Ishikawa (cell line): ENCODE data around the gene MUSTN1.

Experiments used
- CEBPB ChIP-seq: IDR thresholded peaks from 2 replicates; pipeline ENCODE4 v1.6.1; 2012
- CREB1 ChIP-seq: IDR thresholded peaks from 2 replicates; pipeline ENCODE4 v1.6.1; 2012; ENCODE audit warnings: low read depth
- EGR1 ChIP-seq: IDR thresholded peaks from 2 replicates; pipeline ENCODE4 v1.6.1; 2012
- EP300 ChIP-seq: IDR thresholded peaks from 2 replicates; pipeline ENCODE4 v1.6.1; 2012; ENCODE audit warnings: borderline replicate concordance
- FOXM1 ChIP-seq: IDR thresholded peaks from 2 replicates; pipeline ENCODE4 v1.6.1; 2012; ENCODE audit warnings: low read depth, borderline replicate concordance
- NFIC ChIP-seq: IDR thresholded peaks from 2 replicates; pipeline ENCODE4 v1.6.1; 2012
- RAD21 ChIP-seq: IDR thresholded peaks from 2 replicates; pipeline ENCODE4 v1.6.1; 2012; ENCODE audit warnings: low read depth
- TAF1 ChIP-seq: IDR thresholded peaks from 2 replicates; pipeline ENCODE4 v1.6.1; 2012; ENCODE audit warnings: low read depth, mild to moderate bottlenecking
- TCF12 ChIP-seq: IDR thresholded peaks from 2 replicates; pipeline ENCODE4 v1.6.1; 2012; ENCODE audit warnings: low read depth
- TEAD4 ChIP-seq: IDR thresholded peaks from 2 replicates; pipeline ENCODE4 v1.6.1; 2012
- YY1 ChIP-seq: IDR thresholded peaks from 2 replicates; pipeline ENCODE4 v1.6.1; 2012; ENCODE audit warnings: low read depth
- ZBTB7A ChIP-seq: IDR thresholded peaks from 2 replicates; pipeline ENCODE4 v1.6.1; 2012; ENCODE audit warnings: low read depth
- TF ChIP-seq, protein P1 (sequence below): IDR thresholded peaks from 2 replicates; pipeline ENCODE4 v1.6.1; 2012; ENCODE audit warnings: low read depth, mild to moderate bottlenecking
- TF ChIP-seq, protein P2 (sequence below): IDR thresholded peaks from 2 replicates; pipeline ENCODE4 v1.6.1; 2012
- TF ChIP-seq, protein P3 (sequence below): IDR thresholded peaks from 2 replicates; pipeline ENCODE4 v1.6.1; 2012

MUSTN1 gene

DNA sequence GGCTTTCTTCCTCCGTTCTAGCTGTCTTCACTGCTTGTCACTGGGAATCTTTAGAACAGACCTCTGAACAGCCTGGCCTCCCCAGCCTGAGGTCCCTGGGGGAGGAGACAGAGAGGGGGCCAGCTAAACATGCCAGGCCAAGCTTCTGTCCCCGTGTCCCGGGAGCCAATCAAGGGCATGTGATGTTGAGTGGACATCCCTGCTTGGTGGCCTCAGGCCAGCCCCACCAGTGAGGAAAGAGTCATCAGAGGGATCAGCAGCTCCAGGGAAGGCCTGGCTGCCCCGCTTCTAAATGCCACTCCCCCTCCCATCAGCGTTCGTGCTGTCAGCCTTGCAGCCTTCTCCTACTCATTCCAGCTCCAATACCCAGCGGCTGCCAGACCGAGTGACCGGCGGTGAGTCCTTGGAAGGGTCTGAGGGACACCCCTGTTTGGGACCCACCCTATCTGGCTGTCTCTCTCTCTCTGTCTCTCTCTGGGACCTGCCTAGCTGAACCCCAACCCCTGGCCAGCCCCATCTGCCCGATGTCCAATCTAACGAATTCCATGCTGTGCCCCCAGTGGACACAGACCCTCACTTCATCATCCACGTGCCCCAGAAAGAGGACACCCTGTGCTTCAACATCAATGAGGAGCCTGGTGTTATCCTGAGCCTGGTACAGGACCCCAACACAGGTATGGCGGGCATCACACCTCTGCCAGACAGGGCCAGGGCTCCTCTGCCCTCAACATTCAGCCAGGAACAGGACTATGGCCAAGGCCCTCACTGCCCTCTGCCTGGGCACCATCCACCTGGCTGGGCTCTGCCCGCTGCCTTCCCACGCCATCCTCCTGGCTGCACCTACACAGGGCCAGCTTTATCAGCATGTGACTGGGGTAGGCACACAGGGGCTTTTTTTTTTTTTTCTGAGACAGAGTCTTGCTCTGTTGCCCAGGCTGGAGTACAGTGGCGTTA is 46.9 kb downstream of the MUSTN1 start:
- TF ChIP-seq, protein P1, sequence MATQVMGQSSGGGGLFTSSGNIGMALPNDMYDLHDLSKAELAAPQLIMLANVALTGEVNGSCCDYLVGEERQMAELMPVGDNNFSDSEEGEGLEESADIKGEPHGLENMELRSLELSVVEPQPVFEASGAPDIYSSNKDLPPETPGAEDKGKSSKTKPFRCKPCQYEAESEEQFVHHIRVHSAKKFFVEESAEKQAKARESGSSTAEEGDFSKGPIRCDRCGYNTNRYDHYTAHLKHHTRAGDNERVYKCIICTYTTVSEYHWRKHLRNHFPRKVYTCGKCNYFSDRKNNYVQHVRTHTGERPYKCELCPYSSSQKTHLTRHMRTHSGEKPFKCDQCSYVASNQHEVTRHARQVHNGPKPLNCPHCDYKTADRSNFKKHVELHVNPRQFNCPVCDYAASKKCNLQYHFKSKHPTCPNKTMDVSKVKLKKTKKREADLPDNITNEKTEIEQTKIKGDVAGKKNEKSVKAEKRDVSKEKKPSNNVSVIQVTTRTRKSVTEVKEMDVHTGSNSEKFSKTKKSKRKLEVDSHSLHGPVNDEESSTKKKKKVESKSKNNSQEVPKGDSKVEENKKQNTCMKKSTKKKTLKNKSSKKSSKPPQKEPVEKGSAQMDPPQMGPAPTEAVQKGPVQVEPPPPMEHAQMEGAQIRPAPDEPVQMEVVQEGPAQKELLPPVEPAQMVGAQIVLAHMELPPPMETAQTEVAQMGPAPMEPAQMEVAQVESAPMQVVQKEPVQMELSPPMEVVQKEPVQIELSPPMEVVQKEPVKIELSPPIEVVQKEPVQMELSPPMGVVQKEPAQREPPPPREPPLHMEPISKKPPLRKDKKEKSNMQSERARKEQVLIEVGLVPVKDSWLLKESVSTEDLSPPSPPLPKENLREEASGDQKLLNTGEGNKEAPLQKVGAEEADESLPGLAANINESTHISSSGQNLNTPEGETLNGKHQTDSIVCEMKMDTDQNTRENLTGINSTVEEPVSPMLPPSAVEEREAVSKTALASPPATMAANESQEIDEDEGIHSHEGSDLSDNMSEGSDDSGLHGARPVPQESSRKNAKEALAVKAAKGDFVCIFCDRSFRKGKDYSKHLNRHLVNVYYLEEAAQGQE: no peak
- TF ChIP-seq RAD21 (no peak), TCF12 (no peak)

DNA sequence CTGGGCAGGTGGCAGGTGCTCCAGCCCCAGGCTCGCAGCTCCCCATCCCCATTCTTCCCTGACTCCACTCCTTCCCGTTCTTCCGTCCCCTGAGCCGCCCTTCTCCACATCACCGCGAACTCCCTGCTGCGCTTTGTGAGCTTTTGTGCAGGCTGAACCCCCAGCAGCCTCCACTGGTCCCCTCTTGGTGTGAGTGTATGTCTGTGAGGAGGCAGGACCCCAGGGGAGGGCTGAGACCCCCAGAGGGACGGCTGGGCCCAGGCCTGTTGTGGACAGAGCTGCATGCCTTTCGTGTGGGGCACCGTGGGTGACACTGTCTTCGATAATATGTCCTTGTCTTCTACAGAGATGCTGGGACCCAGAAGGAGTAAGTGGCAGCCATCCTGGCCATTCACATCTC is 47.6 kb downstream of the MUSTN1 start:
- TF ChIP-seq CEBPB: no peak
- no peak for TF ChIP-seq EP300
- TF ChIP-seq ZBTB7A: no peak
- TF ChIP-seq YY1: no peak
- TF ChIP-seq, protein P1: no peak
- TF ChIP-seq TCF12: no peak
- no peak for TF ChIP-seq RAD21
- TF ChIP-seq, protein P2, sequence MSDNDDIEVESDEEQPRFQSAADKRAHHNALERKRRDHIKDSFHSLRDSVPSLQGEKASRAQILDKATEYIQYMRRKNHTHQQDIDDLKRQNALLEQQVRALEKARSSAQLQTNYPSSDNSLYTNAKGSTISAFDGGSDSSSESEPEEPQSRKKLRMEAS: no peak
- TF ChIP-seq, protein P3, sequence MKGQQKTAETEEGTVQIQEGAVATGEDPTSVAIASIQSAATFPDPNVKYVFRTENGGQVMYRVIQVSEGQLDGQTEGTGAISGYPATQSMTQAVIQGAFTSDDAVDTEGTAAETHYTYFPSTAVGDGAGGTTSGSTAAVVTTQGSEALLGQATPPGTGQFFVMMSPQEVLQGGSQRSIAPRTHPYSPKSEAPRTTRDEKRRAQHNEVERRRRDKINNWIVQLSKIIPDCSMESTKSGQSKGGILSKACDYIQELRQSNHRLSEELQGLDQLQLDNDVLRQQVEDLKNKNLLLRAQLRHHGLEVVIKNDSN: no peak
- no peak for TF ChIP-seq TAF1
- no peak for TF ChIP-seq EGR1
- no peak for TF ChIP-seq NFIC
- TF ChIP-seq FOXM1: no peak
- TF ChIP-seq CREB1: no peak
- no peak for TF ChIP-seq TEAD4

DNA sequence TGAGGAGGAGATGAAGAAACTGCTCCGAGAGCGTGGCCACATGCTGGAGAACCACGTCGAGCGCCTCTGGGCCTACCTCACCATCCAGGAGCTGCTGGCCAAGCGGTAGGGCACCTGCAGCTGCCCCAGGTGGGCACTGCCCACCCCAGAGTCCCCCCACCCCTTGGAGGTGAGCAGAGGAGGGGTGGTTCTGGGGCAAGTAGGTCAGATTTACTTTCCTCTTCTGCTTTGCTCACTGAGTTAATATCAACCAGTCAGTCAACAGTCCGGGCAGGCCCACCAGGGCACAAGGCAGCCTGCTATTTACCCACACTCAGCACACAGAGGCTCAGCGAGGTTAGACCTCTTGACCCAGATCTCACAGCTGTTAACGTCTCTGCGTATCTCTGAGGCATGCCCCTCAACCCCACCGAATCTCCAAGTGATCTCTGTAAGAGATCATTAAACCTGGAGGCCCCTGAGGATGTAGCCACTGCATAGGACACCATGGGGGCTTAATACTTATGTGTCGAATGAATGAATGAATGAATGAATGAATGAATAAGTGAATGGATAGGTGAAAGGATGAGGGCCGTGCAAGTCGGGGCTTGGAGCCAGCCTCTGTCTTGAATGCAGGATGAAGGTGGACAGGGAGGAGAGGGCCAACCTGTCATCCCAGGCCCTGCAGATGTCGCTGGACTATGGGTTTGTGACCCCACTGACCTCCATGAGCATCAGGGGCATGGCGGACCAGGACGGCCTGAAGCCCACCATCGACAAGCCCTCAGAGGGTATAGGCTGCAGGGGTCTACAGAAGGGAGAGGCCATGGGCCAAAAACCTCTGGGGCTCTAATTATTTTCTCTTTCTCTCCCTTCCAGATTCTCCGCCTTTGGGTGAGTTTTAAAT is 48.2 kb downstream of the MUSTN1 start:
- no peak for TF ChIP-seq EP300
- TF ChIP-seq, protein P3: no peak
- no peak for TF ChIP-seq EGR1
- TF ChIP-seq, protein P2: no peak
- TF ChIP-seq, protein P1: no peak
- TF ChIP-seq TCF12: no peak
- no peak for TF ChIP-seq CEBPB
- TF ChIP-seq TEAD4: no peak
- TF ChIP-seq TAF1: no peak
- no peak for TF ChIP-seq YY1
- no peak for TF ChIP-seq RAD21
